Measurements from ENCODE around the gene EPB42. TPM values are rescaled to one million over a fixed set of nuclear protein-coding genes. Genes with fewer than 3 reads are reported as not detected.

Gene EPB42
- polyA plus RNA-seq, 1 of the 3 experiments (the other 2 are of a cell fraction), result not detected

DNA sequence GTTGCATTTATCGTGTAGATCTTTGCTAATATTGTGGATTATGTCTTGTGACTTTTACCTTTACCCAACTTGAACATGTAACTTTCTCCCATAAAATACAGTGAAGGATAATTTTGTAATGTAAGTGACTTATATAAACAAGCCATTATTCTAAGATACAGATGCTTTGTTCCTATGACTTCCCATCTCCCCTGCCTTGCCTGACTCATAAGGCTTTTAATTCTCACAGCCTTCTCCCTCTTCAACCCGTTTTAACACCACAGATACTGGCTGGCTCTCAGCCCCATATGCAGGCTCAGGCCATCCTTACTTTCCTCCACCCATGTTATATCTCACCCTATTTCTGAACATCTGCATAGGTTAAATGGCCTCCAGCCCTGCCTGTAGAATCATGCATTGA lies 31.5 kb downstream of the EPB42 start:
- DNase-seq, result no peak
- no peaks in the 10 kb centered on the region for H3K9me2 ChIP-seq
- no peak overlapping the region for H3K27ac ChIP-seq (ENCODE audit: low read depth in 2 of 2, low read length in 1 of 2)
- no peak overlapping the region for H3K4me2 ChIP-seq
- H3F3A ChIP-seq (replicated peaks; ENCODE audit: insufficient read depth), result peaks cover 7% of the 10 kb centered on the region
- WGBS (ENCODE audit: low lambda C conversion rate), result 92% methylated on average over 2 of the region's 2 CpGs
- ChIA-PET POLR2A (no interaction called here), CTCF (interaction anchor here (0.7 to 2.8 kb wide), 4 partner anchors 8 to 96 kb away, joined by 3 to 21 read pairs (median 9); no protein-coding TSS in a partner anchor)
- H4K20me1 ChIP-seq (ENCODE audit: insufficient read depth), result no peaks in the 10 kb centered on the region
- no peaks in the 10 kb centered on the region for H3K9me3 ChIP-seq
- H3K4me3 ChIP-seq (ENCODE audit: low read depth in 2 of 2, low read length in 1 of 2), result no peak overlapping the region
- H3K27me3 ChIP-seq (ENCODE audit: insufficient read depth), result no peaks in the 10 kb centered on the region
- TF ChIP-seq IRF3 (IDR thresholded peaks at IDR 0.05; ENCODE audit: low read depth, low read length), result no peak
- TF ChIP-seq RFX5 (IDR thresholded peaks at IDR 0.05; ENCODE audit: low read length), result no peak
- TF ChIP-seq PBX3 (IDR thresholded peaks at IDR 0.05), result no peak
- no peak for TF ChIP-seq MXI1 (IDR thresholded peaks at IDR 0.05; ENCODE audit: low read depth, low read length)
- TF ChIP-seq, protein P1, sequence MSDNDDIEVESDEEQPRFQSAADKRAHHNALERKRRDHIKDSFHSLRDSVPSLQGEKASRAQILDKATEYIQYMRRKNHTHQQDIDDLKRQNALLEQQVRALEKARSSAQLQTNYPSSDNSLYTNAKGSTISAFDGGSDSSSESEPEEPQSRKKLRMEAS (IDR thresholded peaks at IDR 0.05; ENCODE audit: low read depth), result no peak
- TF ChIP-seq FOXM1 (IDR thresholded peaks at IDR 0.05; ENCODE audit: low read depth), result no peak
- TF ChIP-seq GABPA (IDR thresholded peaks at IDR 0.05; ENCODE audit: low read depth), result no peak
- no peak for TF ChIP-seq CHD2 (IDR thresholded peaks at IDR 0.05; ENCODE audit: low read length, partially characterized antibody)
- TF ChIP-seq EP300 (IDR thresholded peaks at IDR 0.05; ENCODE audit: borderline replicate concordance in 1 of 2, low read depth in 1 of 2, low read length in 1 of 2), result no peak
- no peak for TF ChIP-seq RXRA (IDR thresholded peaks at IDR 0.05; ENCODE audit: borderline replicate concordance, low read depth)
- TF ChIP-seq SMC3 (IDR thresholded peaks at IDR 0.05; ENCODE audit: low read depth, low read length), result no peak
- no peak for TF ChIP-seq NRF1 (IDR thresholded peaks at IDR 0.05; ENCODE audit: low read depth, low read length)
- no peak for TF ChIP-seq TEAD4 (IDR thresholded peaks at IDR 0.05; ENCODE audit: borderline replicate concordance, insufficient read depth)
- no peak for TF ChIP-seq TCF12 (IDR thresholded peaks at IDR 0.05)
- TF ChIP-seq USF1 (IDR thresholded peaks at IDR 0.05; ENCODE audit: borderline replicate concordance, low read depth), result no peak
- H3K79me2 ChIP-seq (ENCODE audit: insufficient read depth), result peaks cover 21% of the 10 kb centered on the region; the same call in 1 of the 2 replicates
- no peak overlapping the region for H3K9ac ChIP-seq
- peaks cover 38 to 59% of the 10 kb centered on the region in 2 experiments for H3K36me3 ChIP-seq (replicated peaks in 1 of 2; ENCODE audit: control insufficient read depth in 1 of 2, insufficient read depth in 2 of 2, low read length in 1 of 2)
- H2AFZ ChIP-seq (ENCODE audit: low read depth), result no peak overlapping the region
- H3K4me1 ChIP-seq (ENCODE audit: control insufficient read depth in 1 of 2, insufficient read depth in 2 of 2, low read depth in 1 of 2, low read length in 1 of 2), result peaks cover 0 to 10% of the 10 kb centered on the region in 2 experiments; a peak in 2 of 4 replicates
